OCI-LY7 (cell line): Measurements from ENCODE around the gene TRIP12.

Experiments used
- EZH2phosphoT487 ChIP-seq: fragments of 200-600 bp; sonication (generic); IDR thresholded peaks from 2 replicates; pipeline ENCODE4 v1.6.1; 2018; ENCODE audit warnings: low read depth, borderline replicate concordance, mild to moderate bottlenecking, mixed run types, antibody characterized with exemption, low read length, moderate library complexity, mixed read lengths
- TF ChIP-seq, protein P1 (sequence below): fragments of 200-600 bp; sonication (generic); conservative IDR thresholded peaks from 2 replicates; pipeline ENCODE4 v1.5.1; 2014; ENCODE audit warnings: mild to moderate bottlenecking, antibody characterized with exemption, low read length, moderate library complexity, mixed read lengths

DNA sequence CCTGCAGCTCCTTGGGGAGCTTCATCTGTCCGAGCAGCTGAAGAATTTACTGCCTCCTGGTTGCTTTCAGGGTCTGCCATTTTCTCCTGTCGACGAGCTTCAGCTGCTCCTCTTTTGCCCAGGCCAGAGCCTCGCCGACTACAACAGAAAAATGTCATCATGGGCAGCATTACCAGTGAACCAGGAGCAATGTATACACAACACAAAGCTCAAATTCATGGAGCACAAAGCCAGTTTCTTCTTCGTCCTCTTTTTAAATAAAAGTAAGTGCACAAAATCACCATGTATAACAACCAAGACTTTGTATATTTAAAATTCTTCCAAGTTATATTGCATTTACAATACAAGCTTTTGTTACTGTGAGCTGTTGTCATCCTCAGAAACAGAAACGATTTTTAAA lies 85.0 kb downstream of the TRIP12 start:
- TF ChIP-seq, protein P1, sequence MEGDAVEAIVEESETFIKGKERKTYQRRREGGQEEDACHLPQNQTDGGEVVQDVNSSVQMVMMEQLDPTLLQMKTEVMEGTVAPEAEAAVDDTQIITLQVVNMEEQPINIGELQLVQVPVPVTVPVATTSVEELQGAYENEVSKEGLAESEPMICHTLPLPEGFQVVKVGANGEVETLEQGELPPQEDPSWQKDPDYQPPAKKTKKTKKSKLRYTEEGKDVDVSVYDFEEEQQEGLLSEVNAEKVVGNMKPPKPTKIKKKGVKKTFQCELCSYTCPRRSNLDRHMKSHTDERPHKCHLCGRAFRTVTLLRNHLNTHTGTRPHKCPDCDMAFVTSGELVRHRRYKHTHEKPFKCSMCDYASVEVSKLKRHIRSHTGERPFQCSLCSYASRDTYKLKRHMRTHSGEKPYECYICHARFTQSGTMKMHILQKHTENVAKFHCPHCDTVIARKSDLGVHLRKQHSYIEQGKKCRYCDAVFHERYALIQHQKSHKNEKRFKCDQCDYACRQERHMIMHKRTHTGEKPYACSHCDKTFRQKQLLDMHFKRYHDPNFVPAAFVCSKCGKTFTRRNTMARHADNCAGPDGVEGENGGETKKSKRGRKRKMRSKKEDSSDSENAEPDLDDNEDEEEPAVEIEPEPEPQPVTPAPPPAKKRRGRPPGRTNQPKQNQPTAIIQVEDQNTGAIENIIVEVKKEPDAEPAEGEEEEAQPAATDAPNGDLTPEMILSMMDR = no peak
- no peak for TF ChIP-seq EZH2phosphoT487
